HepG2 (cell line): ENCODE data around the gene NKD1. TPM values are rescaled to one million over a fixed set of nuclear protein-coding genes. Genes with fewer than 3 reads are reported as not detected.

ENCODE experiments used
- GATAD1 ChIP-seq: IDR thresholded peaks from 2 replicates; pipeline ENCODE4 v1.6.1; 2016; ENCODE audit warnings: missing genetic modification reagents, missing compliant biosample characterization
- POLR2A ChIP-seq, 2 experiments: IDR thresholded peaks; 2 replicates each; pipeline ENCODE4 v1.6.1; 2011; ENCODE audit warnings: low read depth in 2 of 2, low read length in 2 of 2, mild to moderate bottlenecking in 1 of 2, moderate library complexity in 1 of 2; ENCODE audit not compliant: insufficient read depth in 1 of 2
- POLR2AphosphoS5 ChIP-seq: IDR thresholded peaks from 2 replicates; pipeline ENCODE4 v1.6.1; 2012; ENCODE audit warnings: low read depth, low read length
- RBFOX2 ChIP-seq: fragments of 200-400 bp; formaldehyde crosslinking; IDR thresholded peaks from 2 replicates; pipeline ENCODE4 v1.6.1; 2017; ENCODE audit warnings: low read depth, mild to moderate bottlenecking, low read length
- ZFP62 ChIP-seq: sonication (generic); formaldehyde crosslinking; IDR thresholded peaks from 2 replicates; pipeline ENCODE4 v1.4.0; 2020; ENCODE audit warnings: missing genetic modification reagents
- ZNF256 ChIP-seq: sonication (generic); formaldehyde crosslinking; conservative IDR thresholded peaks from 2 replicates; pipeline ENCODE4 v1.4.0; 2020; ENCODE audit warnings: missing genetic modification reagents
- ZNF350 ChIP-seq: sonication (generic); formaldehyde crosslinking; IDR thresholded peaks from 2 replicates; pipeline ENCODE4 v1.4.0; 2020; ENCODE audit warnings: mild to moderate bottlenecking, low read depth, missing genetic modification reagents, borderline replicate concordance
- ZNF646 ChIP-seq: sonication (generic); formaldehyde crosslinking; IDR thresholded peaks from 2 replicates; pipeline ENCODE4 v1.9.0; 2021; ENCODE audit warnings: mild to moderate bottlenecking, missing genetic modification reagents
- ZNF691 ChIP-seq: sonication (generic); formaldehyde crosslinking; IDR thresholded peaks from 2 replicates; pipeline ENCODE4 v1.4.0; 2020; ENCODE audit warnings: missing genetic modification reagents, low read depth, mild to moderate bottlenecking, borderline replicate concordance
- polyA plus RNA-seq, 8 experiments: library from polyadenylated mRNA; depleted of rRNA in 3 of 8; stranded (reverse) in 7 of 8; unstranded in 1 of 8; fragments of >200 nt; fragmentation: Illumina TruSeq in 4 of 8; extraction: Trizol in 4 of 8; gene quantifications; 2 replicates each; pipeline versions ENCODE4 v1.2.1 to v1.2.3, GENCODE V29; 2011 to 2016; ENCODE audit warnings: low read depth in 4 of 8, missing spikeins in 1 of 8, mixed read lengths in 1 of 8; ENCODE audit not compliant: insufficient read depth in 1 of 8
- total RNA-seq, 5 experiments: library from RNA; depleted of rRNA; stranded (reverse); fragments of >200 nt; fragmentation: Illumina TruSeq; extraction: Trizol; gene quantifications; 2 replicates each; pipeline ENCODE4 v1.2.3, GENCODE V29; 2016; ENCODE audit warnings: low read depth in 1 of 5
- TF ChIP-seq, protein P1 (sequence below): IDR thresholded peaks from 2 replicates; pipeline ENCODE4 v1.6.1; 2016
- TF ChIP-seq, protein P2 (sequence below): sonication (generic); formaldehyde crosslinking; IDR thresholded peaks from 2 replicates; pipeline ENCODE4 v1.5.0; 2020; ENCODE audit warnings: mild to moderate bottlenecking, missing genetic modification reagents
- TF ChIP-seq, protein P3 (sequence below): sonication (generic); formaldehyde crosslinking; IDR thresholded peaks from 2 replicates; pipeline ENCODE4 v1.4.0; 2020; ENCODE audit warnings: missing genetic modification reagents; ENCODE audit errors: not compliant biosample characterization
- TF ChIP-seq, protein P4 (sequence below): sonication (generic); formaldehyde crosslinking; IDR thresholded peaks from 2 replicates; pipeline ENCODE4 v1.4.0; 2020; ENCODE audit warnings: mild to moderate bottlenecking, missing genetic modification reagents

NKD1 gene
- total and polyA plus RNA-seq, 2 of the 13 experiments (the other 11 are each of a cell fraction or from before 2014, with no cell fraction given), result 70.4 to 121 TPM

DNA sequence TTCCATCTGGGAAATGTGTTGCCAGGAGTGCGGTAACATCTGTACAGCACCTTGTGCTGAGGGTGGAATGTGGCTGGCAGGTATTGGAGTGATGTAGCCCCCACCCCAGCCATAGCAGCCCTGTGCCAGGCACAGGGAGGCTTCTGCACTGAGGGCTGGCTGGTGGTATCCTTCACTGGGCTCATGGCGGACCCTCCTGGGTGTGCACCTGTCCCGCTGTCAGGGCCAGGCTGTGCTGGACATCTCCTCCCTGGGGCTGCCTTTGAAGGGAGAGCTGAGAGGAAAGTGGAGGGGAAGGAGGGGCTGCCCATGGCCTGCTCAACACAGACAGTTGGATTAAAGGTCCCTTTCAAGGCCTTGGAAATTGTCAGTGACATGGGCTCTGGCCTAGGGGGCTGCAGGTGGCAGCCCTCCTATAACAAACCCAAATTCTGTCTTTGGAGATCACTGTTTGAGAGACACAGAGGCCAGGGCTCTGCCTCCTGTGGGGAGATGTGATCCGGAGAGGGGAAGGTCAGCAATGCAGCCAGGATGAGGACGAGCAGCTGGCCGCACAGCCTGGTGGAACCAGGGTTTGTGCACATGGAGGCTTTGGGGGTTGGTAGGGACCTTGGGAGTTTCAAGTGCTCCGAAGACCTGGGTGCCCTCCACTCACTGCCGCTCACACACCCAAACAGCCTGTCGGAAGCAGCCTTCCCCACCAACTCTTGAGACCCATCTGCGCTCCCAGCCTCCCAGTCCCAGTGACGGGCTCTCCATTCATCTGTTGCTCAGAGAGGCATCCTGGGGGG, 22.8 kb downstream of the NKD1 start (continued):
- 0 out of 2 replicates have a peak, but pooled peaks have one; percentile 7 for TF ChIP-seq ZNF691
- TF ChIP-seq, protein P1, sequence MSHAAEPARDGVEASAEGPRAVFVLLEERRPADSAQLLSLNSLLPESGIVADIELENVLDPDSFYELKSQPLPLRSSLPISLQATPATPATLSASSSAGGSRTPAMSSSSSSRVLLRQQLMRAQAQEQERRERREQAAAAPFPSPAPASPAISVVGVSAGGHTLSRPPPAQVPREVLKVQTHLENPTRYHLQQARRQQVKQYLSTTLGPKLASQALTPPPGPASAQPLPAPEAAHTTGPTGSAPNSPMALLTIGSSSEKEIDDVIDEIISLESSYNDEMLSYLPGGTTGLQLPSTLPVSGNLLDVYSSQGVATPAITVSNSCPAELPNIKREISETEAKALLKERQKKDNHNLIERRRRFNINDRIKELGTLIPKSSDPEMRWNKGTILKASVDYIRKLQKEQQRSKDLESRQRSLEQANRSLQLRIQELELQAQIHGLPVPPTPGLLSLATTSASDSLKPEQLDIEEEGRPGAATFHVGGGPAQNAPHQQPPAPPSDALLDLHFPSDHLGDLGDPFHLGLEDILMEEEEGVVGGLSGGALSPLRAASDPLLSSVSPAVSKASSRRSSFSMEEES (CRISPR knock-in tag), result no peak
- peak; percentile 71 for TF ChIP-seq RBFOX2
- TF ChIP-seq, protein P2, sequence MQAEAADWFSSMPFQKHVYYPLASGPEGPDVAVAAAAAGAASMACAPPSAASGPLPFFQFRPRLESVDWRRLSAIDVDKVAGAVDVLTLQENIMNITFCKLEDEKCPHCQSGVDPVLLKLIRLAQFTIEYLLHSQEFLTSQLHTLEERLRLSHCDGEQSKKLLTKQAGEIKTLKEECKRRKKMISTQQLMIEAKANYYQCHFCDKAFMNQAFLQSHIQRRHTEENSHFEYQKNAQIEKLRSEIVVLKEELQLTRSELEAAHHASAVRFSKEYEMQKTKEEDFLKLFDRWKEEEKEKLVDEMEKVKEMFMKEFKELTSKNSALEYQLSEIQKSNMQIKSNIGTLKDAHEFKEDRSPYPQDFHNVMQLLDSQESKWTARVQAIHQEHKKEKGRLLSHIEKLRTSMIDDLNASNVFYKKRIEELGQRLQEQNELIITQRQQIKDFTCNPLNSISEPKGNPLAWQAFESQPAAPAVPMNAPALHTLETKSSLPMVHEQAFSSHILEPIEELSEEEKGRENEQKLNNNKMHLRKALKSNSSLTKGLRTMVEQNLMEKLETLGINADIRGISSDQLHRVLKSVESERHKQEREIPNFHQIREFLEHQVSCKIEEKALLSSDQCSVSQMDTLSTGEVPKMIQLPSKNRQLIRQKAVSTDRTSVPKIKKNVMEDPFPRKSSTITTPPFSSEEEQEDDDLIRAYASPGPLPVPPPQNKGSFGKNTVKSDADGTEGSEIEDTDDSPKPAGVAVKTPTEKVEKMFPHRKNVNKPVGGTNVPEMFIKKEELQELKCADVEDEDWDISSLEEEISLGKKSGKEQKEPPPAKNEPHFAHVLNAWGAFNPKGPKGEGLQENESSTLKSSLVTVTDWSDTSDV (CRISPR knock-in tag), result no peak
- TF ChIP-seq POLR2AphosphoS5, result peak; percentile 47; the same call in 1 of the 2 replicates
- TF ChIP-seq ZFP62, result no peak
- TF ChIP-seq, protein P3, sequence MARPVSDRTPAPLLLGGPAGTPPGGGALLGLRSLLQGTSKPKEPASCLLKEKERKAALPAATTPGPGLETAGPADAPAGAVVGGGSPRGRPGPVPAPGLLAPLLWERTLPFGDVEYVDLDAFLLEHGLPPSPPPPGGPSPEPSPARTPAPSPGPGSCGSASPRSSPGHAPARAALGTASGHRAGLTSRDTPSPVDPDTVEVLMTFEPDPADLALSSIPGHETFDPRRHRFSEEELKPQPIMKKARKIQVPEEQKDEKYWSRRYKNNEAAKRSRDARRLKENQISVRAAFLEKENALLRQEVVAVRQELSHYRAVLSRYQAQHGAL (CRISPR knock-in tag), result no peak
- no peak for TF ChIP-seq ZNF256 (CRISPR knock-in tag)
- peak in 1 of 2 experiments; percentile 49; a peak in 2 of 4 replicates for TF ChIP-seq POLR2A (IDR thresholded peaks at IDR 0.05; ENCODE audit: insufficient read depth in 1 of 2, low read depth in 2 of 2, low read length in 2 of 2)
- no peak for TF ChIP-seq GATAD1 (CRISPR knock-in tag)
- TF ChIP-seq, protein P4, sequence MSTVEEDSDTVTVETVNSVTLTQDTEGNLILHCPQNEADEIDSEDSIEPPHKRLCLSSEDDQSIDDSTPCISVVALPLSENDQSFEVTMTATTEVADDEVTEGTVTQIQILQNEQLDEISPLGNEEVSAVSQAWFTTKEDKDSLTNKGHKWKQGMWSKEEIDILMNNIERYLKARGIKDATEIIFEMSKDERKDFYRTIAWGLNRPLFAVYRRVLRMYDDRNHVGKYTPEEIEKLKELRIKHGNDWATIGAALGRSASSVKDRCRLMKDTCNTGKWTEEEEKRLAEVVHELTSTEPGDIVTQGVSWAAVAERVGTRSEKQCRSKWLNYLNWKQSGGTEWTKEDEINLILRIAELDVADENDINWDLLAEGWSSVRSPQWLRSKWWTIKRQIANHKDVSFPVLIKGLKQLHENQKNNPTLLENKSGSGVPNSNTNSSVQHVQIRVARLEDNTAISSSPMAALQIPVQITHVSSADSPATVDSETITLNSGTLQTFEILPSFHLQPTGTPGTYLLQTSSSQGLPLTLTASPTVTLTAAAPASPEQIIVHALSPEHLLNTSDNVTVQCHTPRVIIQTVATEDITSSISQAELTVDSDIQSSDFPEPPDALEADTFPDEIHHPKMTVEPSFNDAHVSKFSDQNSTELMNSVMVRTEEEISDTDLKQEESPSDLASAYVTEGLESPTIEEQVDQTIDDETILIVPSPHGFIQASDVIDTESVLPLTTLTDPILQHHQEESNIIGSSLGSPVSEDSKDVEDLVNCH (CRISPR knock-in tag), result no peak
- TF ChIP-seq ZNF646 (CRISPR knock-in tag), result no peak
- no peak for TF ChIP-seq ZNF350
